Stimulated activated CD8-positive, alpha-beta memory T cell treated with anti-CD3 and anti-CD28 coated beads, Interleukin-7, amount 100 ng/mL, for 1 hour (primary cell): ENCODE measurements around the gene MYCL.
"Not testable (repeated sequence)": the region's sequence is repeated elsewhere in the genome, so short reads cannot be mapped to it uniquely, and the experiment has no call there.

Source experiments
- DNase-seq, 2 donors: peaks; one replicate each; pipeline ENCODE4 v3.0.0-alpha.2; 2020; ENCODE audit warnings: low read depth in 2 of 2

The MYCL gene

DNA sequence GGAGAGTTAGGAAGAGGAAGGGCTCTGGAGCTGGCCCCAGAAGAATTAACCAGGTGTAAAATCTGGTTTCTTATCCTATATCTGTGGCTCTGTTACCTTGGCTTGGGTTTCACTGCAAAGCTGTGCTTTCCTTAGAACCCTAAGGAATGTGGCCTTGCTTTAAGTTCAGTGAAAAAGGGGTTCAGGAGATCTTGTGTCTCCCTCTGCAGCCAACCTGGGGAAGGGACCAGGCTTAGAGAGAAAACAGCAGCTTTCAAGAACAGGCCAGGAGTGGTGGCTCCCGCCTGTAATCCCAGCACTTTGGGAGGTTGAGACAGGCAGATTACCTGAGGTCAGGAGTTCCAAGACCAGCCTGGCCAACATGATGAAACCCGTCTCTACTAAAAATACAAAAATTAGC lies 16.1 kb upstream of the MYCL start:
- no peak for DNase-seq

DNA sequence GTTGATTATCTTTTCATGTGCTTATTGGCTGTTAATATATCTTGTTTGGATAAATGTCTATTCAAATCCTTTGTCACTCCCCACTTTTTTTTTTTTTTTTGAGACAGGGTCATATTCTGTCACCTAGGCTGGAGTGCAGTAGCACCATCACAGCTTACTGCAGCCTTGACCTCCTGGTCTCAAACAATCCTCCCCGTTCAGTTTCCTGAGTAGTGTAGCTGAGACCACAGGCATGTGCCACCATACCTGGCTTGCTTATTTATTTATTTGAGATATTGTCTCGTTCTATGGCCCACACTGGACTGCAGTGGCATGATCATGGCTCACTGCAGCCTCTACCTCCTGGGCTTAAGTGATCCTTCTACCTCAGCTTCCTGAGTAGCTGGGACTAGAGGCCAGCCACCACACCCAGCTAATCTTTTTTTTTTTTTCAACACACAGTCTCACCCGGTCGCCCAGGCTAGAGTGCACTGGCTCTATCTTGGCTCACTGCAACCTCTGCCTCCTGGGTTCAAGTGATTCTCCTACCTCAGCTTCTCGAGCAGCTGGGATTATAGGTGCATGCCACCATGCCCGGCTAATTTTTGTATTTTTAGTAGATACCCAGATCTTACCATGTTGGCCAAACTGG lies 13.9 kb upstream of the MYCL start:
- no peak for DNase-seq

DNA sequence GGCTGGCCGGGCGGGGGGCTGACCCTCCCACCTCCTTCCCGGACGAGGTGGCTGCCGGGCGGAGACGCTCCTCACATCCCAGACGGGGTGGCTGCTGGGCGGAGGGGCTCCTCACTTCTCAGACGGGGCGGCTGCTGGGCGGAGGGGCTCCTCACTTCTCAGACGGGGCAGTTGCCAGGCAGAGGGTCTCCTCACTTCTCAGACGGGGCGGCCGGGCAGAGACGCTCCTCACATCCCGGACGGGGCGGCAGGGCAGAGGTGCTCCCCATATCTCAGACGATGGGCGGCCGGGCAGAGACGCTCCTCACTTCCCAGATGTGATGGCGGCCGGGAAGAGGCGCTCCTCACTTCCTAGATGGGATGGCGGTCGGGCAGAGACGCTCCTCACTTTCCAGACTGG lies 11.4 kb upstream of the MYCL start:
- DNase-seq = not testable (repeated sequence)

DNA sequence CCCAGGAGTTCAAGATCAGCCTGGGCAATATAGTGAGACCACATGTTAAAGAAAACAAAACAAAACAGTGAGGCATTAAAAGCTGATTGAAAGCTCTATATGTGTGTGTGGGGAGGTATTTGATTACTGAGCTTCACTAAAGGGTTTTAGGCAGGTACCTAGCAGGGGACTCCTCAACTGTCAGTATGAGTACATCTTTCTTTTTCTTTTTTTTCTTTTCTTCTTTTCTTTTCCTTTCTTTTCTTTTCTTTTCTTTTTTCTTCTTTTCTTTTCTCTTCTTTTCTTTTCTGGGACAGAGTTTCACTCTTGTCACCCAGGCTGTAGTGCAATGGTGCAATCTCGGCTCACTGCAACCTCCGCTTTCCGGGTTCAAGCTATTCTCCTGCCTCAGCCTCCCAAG lies 8.5 kb upstream of the MYCL start:
- DNase-seq = no peak

DNA sequence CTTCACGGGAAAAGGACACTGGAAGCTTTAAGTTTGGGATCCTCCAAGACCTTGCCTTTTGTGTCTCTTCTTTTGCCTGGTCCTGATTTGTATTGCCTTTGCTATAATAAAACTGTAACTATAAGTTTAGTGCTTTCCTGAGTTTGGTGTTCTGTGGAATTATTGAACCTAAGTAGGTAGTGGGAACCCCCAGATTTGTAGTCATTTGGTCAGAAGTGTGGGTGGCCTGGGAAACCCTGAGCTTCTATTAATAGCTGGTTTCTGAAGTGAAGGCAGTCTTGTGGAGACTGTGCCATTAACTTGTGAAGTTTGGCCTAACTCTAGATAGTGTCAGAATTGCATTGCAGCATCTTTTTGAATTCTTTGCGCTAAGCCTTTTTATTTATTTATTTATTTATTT lies 6.8 kb upstream of the MYCL start:
- DNase-seq = no peak

DNA sequence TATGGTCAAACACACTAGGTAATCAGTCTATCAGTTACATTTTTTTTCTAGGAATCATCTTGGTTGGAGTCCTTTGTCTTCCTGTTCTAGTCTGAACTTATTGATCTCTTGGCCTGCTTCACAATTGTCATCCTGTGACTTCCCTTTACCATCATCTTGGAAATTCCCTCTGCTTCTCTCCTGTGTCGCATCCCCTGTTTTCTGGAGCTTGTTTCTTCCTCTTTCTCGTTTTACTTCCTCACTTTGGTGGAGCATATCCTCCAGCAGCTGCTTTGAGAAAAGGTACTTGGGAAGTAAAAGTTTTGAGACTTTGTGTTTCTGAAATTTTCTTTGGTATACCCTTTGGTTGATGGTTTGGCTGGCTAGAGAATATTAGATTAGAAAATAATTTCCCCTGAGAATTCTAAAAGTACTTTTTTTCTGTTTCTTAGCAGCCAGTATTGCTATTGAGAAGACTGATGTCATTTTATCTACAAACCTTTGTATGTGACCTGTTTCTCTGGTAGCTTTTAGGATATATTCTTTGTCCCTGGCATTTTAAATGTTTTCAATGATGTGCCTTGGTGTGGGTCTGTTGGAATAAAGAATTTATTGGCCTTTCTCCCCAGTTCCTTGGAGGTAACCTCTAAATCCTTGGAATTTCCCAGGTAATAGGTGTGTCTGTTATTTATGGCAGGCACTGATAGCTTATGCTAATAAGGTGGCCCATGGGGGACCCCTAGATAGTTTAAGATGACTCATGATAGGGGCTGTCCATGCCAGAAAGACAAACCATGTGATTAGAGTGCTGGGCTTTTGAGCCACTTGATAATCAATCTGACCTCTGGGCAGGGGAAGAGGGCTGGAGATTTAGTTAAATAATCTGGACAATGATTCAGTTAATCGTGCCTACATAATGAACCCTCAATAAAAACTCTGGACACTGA lies 6.1 kb upstream of the MYCL start:
- DNase-seq = no peak

DNA sequence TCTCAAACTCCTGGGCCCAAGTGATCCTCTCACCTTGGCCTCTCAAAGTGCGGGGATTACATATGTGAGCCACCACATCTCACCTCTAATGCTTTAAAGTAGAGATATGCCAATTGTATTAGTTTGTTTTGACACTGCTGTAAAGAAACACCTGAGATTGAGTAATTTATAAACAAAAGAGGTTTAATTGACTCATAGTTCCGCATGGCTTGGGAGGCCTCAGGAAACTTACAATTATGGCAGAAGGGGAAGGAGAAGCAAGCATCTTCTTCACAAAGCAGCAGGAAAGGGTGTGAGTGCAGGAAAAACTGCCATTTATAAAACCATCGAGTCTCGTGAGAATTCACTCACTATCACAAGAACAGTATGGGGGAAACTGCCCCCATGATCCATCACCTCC lies 3.5 kb upstream of the MYCL start:
- DNase-seq = no peak

DNA sequence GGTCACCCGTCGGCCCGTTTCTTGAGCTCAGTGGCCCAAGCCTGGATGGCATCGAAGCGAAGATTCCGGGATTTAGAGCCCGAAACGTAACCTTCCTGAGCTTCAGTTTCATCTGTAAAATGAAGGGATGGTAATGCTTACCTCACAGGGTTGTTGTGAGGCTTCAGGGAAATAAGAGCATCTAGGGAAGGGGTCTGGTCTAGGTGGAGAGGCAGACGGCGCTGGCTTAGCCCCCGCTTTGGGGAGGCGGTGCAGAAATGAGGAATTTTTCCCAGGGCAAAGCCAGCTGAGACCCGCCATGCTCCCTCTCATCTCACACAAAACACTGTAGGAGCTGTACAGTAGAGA lies 717 bp upstream of the MYCL start:
- DNase-seq = no peak

DNA sequence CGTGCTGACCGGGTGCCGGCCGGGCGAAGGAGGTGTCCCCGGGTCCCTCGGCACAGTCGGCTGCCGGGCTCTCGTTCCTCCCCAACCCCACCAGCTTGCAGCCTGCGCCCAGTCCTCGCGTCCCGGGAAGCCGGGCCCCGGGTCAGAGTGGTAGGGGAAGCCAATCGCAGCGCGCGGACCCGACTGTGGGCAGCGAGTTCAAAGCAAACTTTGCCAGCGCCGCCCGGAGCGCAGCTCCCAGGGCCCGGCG lies 328 bp downstream of the MYCL start:
- no peak for DNase-seq

DNA sequence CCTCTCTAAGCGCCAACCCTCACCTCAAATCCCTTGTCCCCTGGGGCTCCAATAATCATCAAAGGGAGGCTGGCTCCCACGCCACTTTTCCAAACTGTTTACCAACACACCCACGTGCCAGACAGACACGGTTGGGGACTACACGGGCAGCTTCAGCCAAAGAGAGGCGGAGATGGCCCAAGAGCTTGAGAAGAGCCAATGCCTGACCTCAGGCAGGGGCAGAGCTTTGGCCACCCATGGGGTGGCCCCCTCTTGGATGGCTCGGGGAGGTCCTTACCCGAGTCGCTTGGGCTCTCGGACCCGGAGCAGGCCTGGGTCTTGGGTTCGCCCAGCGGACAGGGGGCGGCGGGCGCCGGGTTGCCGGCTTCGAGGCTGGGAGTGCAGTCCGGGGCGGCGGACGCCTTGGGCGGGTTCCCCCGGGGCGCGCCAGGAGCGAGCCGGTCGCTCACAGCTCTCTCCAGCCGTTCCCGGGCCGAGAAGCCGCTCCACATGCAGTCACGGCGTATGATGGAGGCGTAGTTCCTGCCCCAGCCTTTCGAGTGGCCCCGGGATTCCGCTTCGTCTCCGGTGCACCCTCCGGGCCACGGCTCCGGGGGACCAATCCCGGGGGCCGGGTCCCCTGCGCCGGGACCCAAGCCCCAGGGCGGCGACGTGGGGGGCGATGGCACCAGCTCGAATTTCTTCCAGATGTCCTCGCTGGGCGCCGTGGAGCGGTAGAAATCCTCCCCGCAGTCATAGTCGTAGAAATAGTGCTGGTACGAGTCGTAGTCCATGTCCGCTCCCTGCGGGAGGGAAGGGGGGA lies 854 bp downstream of the MYCL start:
- DNase-seq = no peak

DNA sequence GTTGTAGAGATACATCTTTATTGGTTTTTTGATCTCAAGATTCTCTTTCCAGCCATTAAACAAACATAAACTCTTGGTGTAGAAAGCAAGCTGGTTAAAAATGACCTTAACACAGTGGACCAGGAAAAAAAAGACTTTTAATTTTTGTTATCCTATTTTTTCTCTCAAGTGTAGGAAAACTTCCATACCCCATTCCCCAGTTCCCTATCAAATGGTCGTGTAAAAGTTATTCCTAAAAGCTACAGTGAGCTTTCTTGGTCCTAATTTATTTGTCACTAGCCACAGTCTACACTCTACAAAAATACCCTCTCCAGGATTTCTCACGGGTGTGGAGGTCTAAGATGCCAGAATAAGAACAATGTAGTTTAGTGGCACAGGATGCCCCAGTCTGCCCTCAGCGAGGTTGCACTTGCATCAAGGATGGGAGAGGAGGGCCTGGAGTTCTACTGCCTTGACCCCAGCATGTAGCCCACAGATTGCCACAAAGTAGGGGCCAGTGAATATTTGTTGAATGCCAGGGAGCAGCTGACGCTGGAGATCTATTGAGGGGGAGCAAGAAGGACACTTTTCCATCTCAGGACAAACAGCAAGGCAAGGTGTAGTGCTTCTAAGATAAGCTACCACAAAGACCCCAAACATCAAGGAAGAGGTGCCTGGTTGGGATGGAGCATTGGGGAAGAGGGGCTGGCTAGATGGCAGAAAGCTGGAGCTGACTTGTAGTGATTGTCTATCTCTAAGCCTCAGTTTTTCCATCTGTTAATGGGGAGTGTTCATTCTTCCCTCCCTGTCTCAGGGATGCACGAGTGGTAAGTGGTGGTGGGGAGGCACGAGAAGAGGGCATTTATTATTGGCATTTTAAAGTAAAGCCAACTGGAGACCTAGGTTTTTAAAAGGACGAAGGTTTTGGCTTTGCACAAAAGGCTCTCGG lies 1.8 kb downstream of the MYCL start:
- DNase-seq = no peak

DNA sequence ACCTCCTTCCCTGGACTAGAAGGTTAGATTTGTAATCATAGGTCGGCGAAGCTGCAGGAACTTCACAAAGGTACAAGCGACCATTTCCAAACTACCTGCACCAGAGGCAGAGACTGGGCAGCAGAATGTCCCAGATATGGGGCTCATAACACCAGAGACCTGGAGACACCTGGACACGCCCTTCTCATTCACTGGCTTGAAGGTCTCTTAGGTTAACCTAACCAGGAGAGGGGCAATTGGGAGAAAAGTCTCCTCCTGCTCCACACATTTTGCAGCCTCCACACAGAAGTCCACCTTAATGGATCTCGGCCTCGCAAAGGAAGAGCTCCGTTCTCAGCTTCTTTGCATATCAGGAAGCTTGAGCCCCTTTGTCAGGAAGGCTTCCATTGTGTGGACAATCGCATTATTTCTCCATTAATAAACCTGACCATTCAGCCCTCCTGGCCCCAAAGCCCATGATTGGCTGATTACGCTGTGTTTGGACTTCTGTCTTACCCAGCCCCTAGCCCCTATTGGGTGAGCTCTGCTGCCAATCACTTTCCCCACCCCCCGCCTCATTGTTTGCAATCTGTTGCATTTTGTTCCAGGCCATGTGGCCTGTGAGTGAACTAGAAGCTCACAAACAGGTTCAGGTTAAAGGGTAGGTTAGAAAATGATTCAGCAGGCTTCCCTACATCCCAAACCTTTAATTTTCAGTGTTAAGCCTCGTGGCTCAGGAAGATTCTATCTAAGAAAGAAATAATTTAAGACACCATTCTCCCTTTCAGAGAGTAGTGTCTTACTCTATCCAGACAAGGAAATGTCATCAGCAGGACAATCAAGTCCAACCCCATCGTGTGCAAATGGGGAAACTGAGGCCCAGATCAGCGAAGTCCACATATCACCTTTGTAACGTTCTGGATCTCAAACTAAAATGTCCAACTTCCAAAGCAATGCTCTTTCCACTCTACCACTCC lies 2.8 kb downstream of the MYCL start:
- DNase-seq = no peak

DNA sequence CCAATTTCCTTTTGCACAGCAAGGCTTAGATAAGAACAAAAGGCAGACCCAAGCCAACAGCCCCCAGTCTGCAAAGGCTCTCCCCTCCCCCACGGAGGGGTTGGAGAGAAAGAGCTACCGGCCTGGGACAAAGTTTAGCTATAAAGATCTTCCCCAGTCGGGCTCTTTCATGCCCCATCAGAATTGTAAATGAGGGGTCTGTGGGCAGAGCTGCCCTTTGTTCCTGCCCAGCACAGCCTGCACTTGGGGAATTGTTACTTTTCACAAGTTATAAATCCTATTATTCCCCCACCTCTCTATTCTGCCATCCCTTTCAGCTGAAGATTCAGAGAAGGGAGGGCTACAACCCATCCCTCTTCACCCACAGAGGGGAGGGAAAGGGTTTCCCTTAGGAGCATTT lies 3.5 kb downstream of the MYCL start:
- DNase-seq = no peak

DNA sequence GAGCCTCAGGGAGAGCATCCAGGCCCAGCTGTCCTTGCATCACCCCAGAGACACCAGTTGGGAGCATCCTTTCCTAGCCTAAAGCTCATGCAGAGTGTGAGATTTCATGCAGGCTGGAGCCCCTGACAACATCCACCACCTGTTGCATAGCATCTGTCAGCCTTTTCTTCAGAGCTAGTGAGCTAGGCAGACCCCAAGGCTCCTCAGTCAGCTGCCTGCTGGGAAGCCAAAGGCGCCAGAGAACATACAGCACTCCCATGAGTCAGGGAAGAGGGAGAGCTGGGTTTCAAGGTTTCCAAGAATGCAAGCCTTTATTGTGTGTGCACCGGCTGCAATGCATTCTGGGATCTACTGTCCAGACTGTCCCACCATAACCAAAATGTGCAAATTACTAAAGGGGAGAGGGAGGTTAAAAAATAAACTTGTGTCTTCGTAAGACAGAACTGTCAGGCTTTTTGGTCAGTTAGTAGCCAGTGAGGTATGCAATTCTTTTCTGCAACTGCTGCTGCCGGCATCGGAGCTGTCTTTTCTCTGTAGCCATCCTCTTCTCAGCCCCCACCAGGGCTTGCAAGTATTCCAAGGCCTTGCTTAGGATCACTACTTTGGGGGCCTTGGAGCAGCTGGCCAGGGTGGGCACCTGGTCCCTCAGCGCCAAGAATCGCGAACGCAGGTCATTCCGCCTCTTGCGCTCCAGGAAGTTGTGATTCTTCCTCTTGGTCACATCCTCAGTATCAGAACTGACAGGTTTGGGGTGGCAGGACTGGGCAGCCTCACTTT lies 4.6 kb downstream of the MYCL start:
- DNase-seq = no peak

DNA sequence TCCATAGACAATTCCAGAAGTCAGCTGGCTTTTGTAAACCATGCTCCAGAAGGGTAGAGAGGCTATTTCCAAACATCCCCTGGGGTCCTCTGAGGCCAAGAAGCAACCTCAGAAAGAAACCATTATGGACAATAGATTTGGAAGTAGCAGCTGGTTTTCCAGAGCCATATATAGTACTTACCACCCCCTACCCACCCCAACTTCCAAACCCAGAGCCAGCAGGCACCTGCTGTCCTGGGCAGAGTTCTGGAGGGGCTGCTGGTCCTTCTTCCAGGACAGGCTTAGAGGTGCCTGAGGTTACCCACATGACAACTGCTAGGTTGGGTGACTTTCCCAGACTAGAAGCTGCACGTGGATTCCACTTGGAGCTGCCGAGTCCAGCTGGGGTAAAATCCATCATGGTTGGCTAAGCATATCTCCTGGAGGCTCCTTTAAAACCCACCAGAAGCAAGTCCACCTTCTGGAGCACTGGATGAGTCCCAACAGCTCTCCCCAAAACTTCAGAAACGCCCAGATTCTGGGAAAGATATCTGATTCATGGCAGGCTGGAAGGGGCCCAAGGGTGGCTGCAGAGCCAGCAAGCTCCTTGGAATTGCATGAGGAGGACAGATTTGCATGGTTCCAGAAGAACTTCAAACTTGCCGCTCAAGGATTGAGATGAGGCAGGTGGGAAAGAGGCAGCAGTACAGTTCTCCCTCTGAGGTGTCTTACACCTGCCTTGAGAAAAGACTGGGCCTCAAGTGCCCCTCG lies 5.8 kb downstream of the MYCL start:
- no peak for DNase-seq

DNA sequence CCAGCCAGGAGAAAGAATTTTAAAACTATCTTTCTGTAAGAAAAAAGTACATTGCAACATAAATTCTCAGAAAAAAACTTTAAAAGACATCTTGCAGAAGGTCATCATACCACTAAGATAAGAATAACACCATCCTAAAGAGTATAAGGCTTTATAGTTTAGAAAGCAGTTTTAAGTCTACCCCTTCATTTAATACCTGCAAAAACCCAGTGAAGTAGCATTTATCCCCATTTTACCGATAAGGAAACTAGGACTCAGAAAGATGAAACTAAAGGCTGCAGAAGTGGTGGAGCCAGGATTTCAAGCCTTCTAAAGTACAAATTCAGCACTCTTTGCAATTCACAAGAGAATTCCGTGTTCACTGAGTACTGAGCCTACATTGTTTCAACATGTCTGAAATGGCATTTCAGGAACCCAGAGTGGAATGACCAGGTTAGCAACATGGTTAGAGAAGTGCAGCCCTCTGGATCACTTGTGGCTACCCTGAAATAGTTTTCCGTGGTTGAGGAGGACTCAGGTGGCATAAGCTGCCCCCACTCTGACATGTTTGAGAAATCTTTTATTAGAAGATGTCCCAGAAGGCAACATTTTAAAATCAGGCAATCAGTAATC lies 6.7 kb downstream of the MYCL start:
- DNase-seq = no peak

DNA sequence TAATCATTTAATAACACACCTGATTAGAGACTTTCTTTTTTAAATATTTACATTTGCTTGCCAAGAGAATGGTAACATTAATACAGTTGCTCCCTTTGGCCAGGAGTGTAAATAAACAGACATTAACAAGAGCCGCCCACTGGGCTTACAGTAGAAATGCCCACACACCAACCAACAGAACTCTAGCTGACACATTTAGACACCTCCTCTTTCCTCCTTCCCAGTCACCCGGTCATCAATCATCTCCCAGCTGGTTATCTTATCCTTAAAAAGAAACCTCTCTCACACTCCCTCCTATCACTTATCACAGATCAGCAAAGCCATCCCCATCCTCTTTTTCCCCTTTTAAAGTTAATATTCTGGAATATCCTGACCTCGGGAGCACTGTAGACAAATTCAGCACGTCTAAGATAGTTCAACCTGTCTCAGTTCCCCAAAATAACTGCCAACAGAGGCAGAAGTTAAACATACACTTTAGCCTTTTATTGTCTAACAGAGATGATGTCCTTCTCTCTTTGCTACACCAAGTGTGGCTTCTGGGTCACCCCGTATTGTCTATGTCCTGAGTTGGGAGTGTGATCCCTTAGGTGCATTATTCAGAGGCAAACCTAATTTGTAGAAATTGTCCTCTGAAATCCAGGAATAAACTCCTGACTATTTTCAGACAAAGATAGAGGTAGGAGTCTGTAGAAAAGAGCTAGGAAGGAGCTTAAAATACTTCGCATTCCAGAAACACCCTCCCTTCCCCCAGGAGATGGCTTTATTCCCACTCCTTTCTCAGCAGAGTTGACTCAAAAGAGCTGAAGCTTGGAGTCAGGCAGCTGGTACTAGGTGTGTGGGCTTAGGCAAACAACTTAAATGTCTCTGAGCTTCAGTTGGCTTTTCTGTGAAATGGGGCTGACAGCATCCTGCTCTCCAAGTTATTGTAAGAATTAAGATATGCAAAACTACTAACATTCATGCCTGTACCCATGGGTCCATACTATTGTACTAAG lies 8.8 kb downstream of the MYCL start:
- no peak for DNase-seq

DNA sequence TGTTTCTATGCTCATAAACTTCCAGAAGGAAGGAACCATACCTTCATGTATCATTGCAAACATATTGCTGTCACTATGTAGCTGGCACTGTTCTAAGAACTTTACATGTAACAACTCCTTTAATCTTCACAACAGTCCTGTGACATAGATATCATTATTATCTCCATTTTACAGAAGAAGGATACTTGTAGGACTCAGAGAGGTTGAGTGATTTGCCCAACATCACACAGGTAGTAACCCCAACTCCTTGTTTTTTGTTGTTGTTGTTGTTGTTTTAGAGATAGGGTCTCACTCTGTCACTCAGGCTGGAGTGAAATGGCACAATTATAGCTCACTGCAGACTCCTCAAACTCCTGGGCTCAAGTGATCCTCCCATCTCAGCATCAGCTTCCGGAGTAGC lies 10.8 kb downstream of the MYCL start:
- DNase-seq = no peak
